Keratinocyte (primary cell): Measurements from ENCODE around the gene KIFAP3. TPM values are rescaled to one million over a fixed set of nuclear protein-coding genes. Genes with fewer than 3 reads are reported as not detected.

ENCODE experiments used
- DNase-seq: peaks from one replicate; pipeline ENCODE4 v3.0.0-alpha.2; 2011; ENCODE audit warnings: low read depth, missing footprints, low spot score
- FAIRE-seq: peaks from 2 replicates; lab custom pipeline; 2011; peaks lifted over from hg19 to GRCh38; lab: Jason Lieb, UNC
- H2AFZ ChIP-seq: 2 replicates; pipeline ENCODE4 v1.6.0; 2012; ENCODE audit warnings: low read length, control low read depth, inconsistent platforms; ENCODE audit not compliant: control insufficient read depth
- H3K27ac ChIP-seq: 2 replicates; pipeline ENCODE4 v1.5.1; 2011; ENCODE audit warnings: low read length; ENCODE audit not compliant: control insufficient read depth, insufficient read depth
- H3K27me3 ChIP-seq: 3 replicates; pipeline ENCODE4 v1.6.0; 2011; ENCODE audit warnings: low read length; ENCODE audit not compliant: control insufficient read depth, insufficient read depth; ENCODE audit errors: extremely low read depth
- H3K36me3 ChIP-seq, 2 experiments: 2 replicates in 1 of 2; 3 replicates in 1 of 2; pipeline ENCODE4 v1.5.1; 2011; ENCODE audit warnings: low read length in 2 of 2, mild to moderate bottlenecking in 1 of 2; ENCODE audit not compliant: control insufficient read depth in 2 of 2, insufficient read depth in 2 of 2; ENCODE audit errors: extremely low read depth in 1 of 2
- H3K4me1 ChIP-seq: 3 replicates; pipeline ENCODE4 v1.5.1; 2011; ENCODE audit warnings: low read length; ENCODE audit not compliant: control insufficient read depth, insufficient read depth; ENCODE audit errors: extremely low read depth
- H3K4me2 ChIP-seq: 3 replicates; pipeline ENCODE4 v1.6.0; 2011; ENCODE audit warnings: low read depth, low read length; ENCODE audit not compliant: control insufficient read depth, insufficient read depth; ENCODE audit errors: extremely low read depth
- H3K4me3 ChIP-seq, 3 experiments: fragments of 200-600 bp in 1 of 3; sonication (generic) in 1 of 3; 2 replicates in 2 of 3; 3 replicates in 1 of 3; pipeline ENCODE4 v1.5.1; 2011 to 2016; ENCODE audit warnings: low read length in 3 of 3, mild to moderate bottlenecking in 3 of 3, control low read depth in 2 of 3, inconsistent platforms in 1 of 3, low read depth in 1 of 3, mixed read lengths in 1 of 3, mixed run types in 1 of 3, moderate library complexity in 1 of 3; ENCODE audit not compliant: control insufficient read depth in 2 of 3, insufficient read depth in 2 of 3; ENCODE audit errors: extremely low read depth in 1 of 3
- H3K79me2 ChIP-seq: 2 replicates; pipeline ENCODE4 v1.6.0; 2012; ENCODE audit warnings: low read length; ENCODE audit not compliant: control insufficient read depth, insufficient read depth
- H3K9ac ChIP-seq: 3 replicates; pipeline ENCODE4 v1.6.0; 2011; ENCODE audit warnings: low read length; ENCODE audit not compliant: control insufficient read depth, insufficient read depth; ENCODE audit errors: extremely low read depth
- H3K9me1 ChIP-seq: 3 replicates; pipeline ENCODE4 v1.6.0; 2011; ENCODE audit warnings: low read length; ENCODE audit not compliant: control insufficient read depth, insufficient read depth; ENCODE audit errors: extremely low read depth
- H3K9me3 ChIP-seq: 2 replicates; pipeline ENCODE4 v1.5.1; 2012; ENCODE audit warnings: low read depth, low read length; ENCODE audit not compliant: control insufficient read depth
- H4K20me1 ChIP-seq: 3 replicates; pipeline ENCODE4 v1.6.0; 2011; ENCODE audit warnings: low read length; ENCODE audit not compliant: control insufficient read depth, insufficient read depth; ENCODE audit errors: extremely low read depth
- CTCF ChIP-seq, 3 experiments: IDR thresholded peaks in 1 of 3; conservative IDR thresholded peaks in 1 of 3; optimal IDR thresholded peaks in 1 of 3; 2 replicates in 2 of 3; 3 replicates in 1 of 3; pipeline versions ENCODE3 to v1.5.1; 2011; ENCODE audit warnings: low read length in 3 of 3, mild to moderate bottlenecking in 3 of 3, moderate library complexity in 2 of 3, control low read depth in 1 of 3, inconsistent platforms in 1 of 3; ENCODE audit not compliant: insufficient read depth in 2 of 3; ENCODE audit errors: extremely low read depth in 1 of 3
- EZH2 ChIP-seq: IDR thresholded peaks from one replicate; pipeline ENCODE4 v1.6.1; 2012; ENCODE audit warnings: inconsistent platforms, mild to moderate bottlenecking, low read length, moderate library complexity
- dilution Hi-C: fragments of 300-500 bp; cut with MboI; formaldehyde crosslinking; loops from one replicate; pipeline ENCODE4 v1.7.0; 2020; ENCODE audit warnings: low sequenced_read_pairs; ENCODE audit not compliant: extremely low pct_ligation_motif_present
- polyA plus RNA-seq, 5 experiments: library from polyadenylated mRNA; depleted of rRNA in 3 of 5; stranded (reverse) in 3 of 5; stranded (forward) in 1 of 5; unstranded in 1 of 5; fragments of >200 nt; gene quantifications; 1 replicate in 1 of 5; 2 replicates in 3 of 5; 3 replicates in 1 of 5; pipeline versions ENCODE4 v1.2.1 to v1.2.3, GENCODE V29; 2011 to 2012; ENCODE audit warnings: missing spikeins in 2 of 5, low read depth in 1 of 5, low replicate concordance in 1 of 5

The KIFAP3 gene
- polyA plus RNA-seq, 1 donor (not counting 4 experiments of a cell fraction or from before 2014, with no cell fraction given), result 25.2 TPM

GRCh38 chr1:170001266-170001665, 73.2 kb downstream of the KIFAP3 start:
- H4K20me1 ChIP-seq, result no peaks in the 10 kb centered on the region
- no peak for DNase-seq
- H3K27me3 ChIP-seq, result no peaks in the 10 kb centered on the region
- no peak overlapping the region for H3K9ac ChIP-seq
- H3K4me1 ChIP-seq, result peaks cover 16% of the 10 kb centered on the region
- no peak overlapping the region for H3K27ac ChIP-seq
- no peaks in the 10 kb centered on the region for H3K79me2 ChIP-seq
- H3K9me1 ChIP-seq, result no peaks in the 10 kb centered on the region
- H3K4me2 ChIP-seq, result no peak overlapping the region
- TF ChIP-seq EZH2 (no peak), CTCF (optimal IDR thresholded peaks at IDR 0.05 in 1 of 3, IDR thresholded peaks at IDR 0.05 in 1 of 3, conservative IDR thresholded peaks at IDR 0.05 in 1 of 3; ENCODE audit: extremely low read depth in 1 of 3, insufficient read depth in 2 of 3, low read length in 3 of 3) (no peak)
- dilution Hi-C loops, result no loop called here
- no peak for FAIRE-seq
- H3K36me3 ChIP-seq, result no peaks in the 10 kb centered on the region
- no peak overlapping the region for H3K4me3 ChIP-seq
- H2AFZ ChIP-seq, result no peak overlapping the region
- no peaks in the 10 kb centered on the region for H3K9me3 ChIP-seq

- Histone ChIP-seq H4K20me1 (no peaks in the 10 kb centered on the region), H3K4me2 (peak overlapping the region; percentile 31), H3K4me1 (peaks cover 16% of the 10 kb centered on the region), H3K79me2 (no peaks in the 10 kb centered on the region), H3K36me3 (no peaks in the 10 kb centered on the region), H2AFZ (no peak overlapping the region), H3K9me1 (no peaks in the 10 kb centered on the region), H3K27ac (peak overlapping the region; percentile 36), H3K9me3 (no peaks in the 10 kb centered on the region), H3K27me3 (no peaks in the 10 kb centered on the region), H3K4me3 (no peak overlapping the region), H3K9ac (no peak overlapping the region)
- dilution Hi-C loops, result no loop called here
- DNase-seq (no peak), FAIRE-seq (no peak)
- TF ChIP-seq EZH2 (no peak), CTCF (optimal IDR thresholded peaks at IDR 0.05 in 1 of 3, IDR thresholded peaks at IDR 0.05 in 1 of 3, conservative IDR thresholded peaks at IDR 0.05 in 1 of 3; ENCODE audit: extremely low read depth in 1 of 3, insufficient read depth in 2 of 3, low read length in 3 of 3) (no peak)
Measured at GRCh38 chr1:169999761-170000160, 74.7 kb downstream of the KIFAP3 start.
